Activated CD4-positive, alpha-beta T cell treated with anti-CD3 and anti-CD28 coated beads, Interleukin-2, amount 50 U/mL, for 1 hour (primary cell): ENCODE results near the gene CTXN2.

ENCODE experiments used
- DNase-seq: peaks from one replicate; pipeline ENCODE4 v3.0.0-alpha.2; 2020

The CTXN2 gene

DNA sequence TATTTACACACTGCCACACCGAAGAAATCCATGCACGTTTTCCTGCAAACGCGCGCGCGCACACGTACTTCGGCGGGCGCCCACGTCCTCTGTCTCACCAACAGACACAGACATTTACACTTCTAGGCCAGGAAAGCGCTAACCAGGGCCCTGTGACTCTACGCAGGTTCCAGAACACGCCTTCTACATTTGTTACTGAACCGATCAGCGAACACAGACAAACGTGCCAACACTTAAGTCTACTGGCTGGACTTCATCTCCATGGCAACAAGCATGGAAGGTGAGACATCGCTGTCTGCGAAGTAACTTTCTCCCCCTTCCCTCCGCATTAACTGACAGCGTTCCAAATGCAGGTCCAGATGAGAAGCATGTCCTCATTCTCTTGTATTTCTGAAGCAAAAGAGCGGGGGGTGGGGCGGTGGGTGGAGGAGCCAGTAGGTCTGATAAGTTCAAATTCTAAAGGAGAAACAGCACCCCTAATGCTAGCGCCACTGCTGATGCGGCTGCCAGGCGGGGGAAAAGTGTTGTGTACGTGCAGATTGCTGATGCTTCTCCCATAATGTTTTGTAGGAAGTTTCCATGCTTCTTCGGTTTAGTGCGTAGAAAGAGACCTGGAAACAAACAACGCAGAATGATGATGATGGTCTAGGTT lies at the start of gene CTXN2:
Gene CTXN2, plus strand, starts transcription at position 92 of the 652 bp plus-strand sequence. CDS start 9,636 bp downstream, outside the sequence.
- no peak for DNase-seq

- DNase-seq = no peak
These were observed 47.6 kb upstream of the CTXN2 start for GRCh38 chr15:48143856-48144255.

- no peak for DNase-seq
These were observed 46.6 kb upstream of the CTXN2 start for GRCh38 chr15:48144889-48145288.

DNA sequence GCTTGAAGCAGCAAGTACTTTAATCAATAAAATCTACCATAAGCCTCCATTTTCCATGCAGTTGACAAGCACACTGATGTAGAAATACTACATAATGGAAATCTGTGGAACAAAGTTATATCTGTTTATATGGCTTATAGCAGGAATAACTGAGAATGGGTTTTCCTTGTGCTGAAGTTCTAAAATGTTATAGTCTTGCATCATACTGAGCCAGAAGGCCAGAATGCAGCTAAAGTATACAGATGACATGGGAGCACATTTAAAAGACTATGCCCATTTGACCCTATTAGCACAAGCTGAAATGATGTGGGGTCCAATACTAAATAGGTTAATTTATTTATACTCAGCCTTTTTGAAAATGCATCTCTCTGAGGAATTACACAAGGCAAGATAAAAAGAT lies 45.5 kb upstream of the CTXN2 start:
- no peak for DNase-seq

DNA sequence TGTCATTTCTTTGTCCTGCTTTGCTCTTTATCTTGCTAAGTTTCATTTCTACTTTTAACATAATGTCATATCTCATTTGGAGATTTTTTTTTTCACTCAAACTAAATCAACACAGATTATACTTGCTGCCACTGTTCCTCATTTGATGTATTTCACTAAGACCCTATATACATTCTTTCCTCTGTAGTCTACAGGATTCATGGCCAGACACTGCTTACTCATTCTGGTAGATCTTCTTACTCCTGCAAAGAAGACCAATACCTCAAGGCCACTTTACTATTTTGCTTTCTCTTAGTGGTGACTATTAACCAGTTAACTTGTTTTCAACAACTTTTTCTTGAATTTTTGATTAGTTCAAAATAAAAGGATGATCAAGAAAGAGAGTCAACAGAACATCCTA lies 44.1 kb upstream of the CTXN2 start:
- DNase-seq = no peak

- no peak for DNase-seq
These were observed 41.6 kb upstream of the CTXN2 start for GRCh38 chr15:48149858-48150257.

DNA sequence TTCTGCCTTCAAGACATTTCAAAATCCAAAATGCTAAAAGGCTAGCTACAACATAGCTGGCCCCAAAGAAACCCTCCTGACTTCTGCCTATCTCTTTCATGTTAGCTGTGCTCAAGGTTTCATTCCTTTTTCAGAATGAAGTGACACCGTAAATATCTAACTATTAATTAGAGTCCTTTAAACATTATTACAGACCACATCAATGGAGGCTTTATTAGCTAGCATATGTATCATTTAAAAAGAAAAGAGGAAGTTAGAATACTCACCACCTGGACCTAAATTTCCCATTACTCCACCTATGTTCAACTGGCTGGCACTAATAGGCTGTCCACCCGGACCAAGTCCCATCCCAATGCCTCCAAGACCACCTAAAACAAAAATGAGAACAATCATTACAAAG lies 37.9 kb upstream of the CTXN2 start:
- DNase-seq = no peak

GRCh38 chr15:48168616-48169015 lies 22.8 kb upstream of the CTXN2 start:
- no peak for DNase-seq

- DNase-seq = no peak
These were observed 20.5 kb upstream of the CTXN2 start for GRCh38 chr15:48170981-48171380.

GRCh38 chr15:48175126-48175525 lies 16.3 kb upstream of the CTXN2 start:
- DNase-seq = no peak

GRCh38 chr15:48176112-48176511 lies 15.4 kb upstream of the CTXN2 start:
- DNase-seq = no peak

DNA sequence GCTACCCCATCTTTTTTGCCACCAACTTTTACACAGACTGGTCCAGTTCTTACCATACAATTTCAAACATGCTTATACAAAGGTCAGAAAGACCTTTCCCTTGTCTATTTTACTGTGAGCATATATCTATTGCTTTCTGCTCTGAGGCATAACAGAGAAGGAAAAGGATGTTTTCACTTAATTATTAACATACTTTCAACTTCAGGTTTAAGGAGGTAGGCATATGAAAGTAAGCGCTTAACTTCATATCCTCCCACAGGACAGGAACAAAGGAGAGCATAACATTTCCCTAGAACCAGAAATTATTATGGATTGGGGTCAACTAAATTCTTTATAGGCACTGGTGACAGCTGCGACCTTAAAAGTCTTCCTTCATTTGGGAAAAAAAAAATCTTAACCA lies 14.5 kb upstream of the CTXN2 start:
- DNase-seq = no peak

- no peak for DNase-seq
These were observed 14.1 kb upstream of the CTXN2 start for GRCh38 chr15:48177383-48177765.

DNA sequence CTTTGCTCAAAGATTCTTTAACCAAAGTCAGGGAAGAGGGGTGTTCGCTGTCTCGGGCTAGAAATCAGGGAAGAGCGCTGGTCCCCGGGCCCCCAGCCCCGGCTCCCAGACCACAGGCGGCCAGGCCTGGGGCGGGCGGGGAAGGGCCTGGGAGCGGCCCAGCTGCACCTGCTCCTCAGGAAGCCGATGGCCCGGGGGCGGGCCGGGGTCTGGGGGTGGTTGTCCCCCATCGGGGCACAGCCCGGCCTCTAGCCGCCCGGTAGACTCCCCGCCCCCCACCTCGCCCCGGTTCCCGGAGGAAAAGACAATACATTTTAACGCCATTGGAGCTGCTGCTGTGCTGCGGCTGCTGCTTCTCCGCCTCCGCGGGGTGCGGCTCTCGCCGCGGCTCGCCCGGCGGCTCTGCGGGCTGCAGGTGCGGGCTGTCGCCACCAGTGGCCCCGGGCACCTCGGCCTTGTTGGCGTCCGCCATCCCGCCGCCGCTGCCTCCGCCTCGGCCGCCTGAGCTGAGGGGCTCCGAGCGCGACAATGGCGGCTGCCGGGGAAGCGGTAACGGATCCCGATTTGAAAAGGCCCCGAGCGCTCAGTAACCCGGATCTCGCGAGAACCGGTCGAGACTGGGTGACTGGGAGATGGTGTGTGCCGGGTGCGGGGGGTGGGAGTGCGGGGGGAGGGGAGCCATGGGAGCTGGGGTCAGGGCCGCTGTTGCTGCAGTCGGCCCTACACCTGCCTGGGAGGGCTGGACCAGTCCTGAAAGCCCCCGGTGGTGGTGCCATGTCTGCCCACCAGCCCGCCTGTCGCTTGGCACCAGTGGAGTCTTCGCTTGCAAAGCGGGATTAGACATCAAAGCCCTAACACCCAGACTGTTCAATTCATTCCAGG lies 13.5 kb upstream of the CTXN2 start, which contains the start of gene MYEF2:
Gene MYEF2, minus strand, starts transcription at position 530 of the 882 bp plus-strand sequence. Its CDS starts 58 bp downstream, at position 472.
- peak; percentile 56 for DNase-seq

- no peak for DNase-seq
These were observed 12.9 kb upstream of the CTXN2 start for GRCh38 chr15:48178648-48178931.

GRCh38 chr15:48182749-48183148 lies 8.7 kb upstream of the CTXN2 start:
- no peak for DNase-seq

- DNase-seq = no peak
These were observed 5.9 kb upstream of the CTXN2 start for GRCh38 chr15:48185529-48185928.

DNA sequence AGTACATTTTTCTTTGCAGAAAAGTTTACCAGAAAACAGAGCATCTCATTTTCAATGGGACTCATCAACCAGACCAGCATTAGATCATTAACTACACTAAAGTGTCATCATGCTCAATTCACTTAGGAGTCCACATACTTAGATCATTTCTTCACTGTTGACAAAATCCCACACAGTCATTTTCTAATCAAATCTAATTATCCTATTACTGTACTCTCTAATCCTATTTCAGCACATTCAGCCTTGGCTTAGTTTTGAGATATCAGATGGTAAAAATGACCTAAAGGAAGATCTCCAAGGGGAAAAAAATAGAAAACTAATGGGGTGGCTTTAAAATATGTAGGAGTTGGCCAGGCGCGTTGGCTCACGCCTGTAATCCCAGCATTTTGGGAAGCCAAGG lies 5.2 kb upstream of the CTXN2 start:
- no peak for DNase-seq

GRCh38 chr15:48190932-48191573 lies 412 bp upstream of the CTXN2 start:
- peak; percentile 25 for DNase-seq

- DNase-seq = no peak
These were observed 10.6 kb downstream of the CTXN2 start for GRCh38 chr15:48202068-48202467.

DNA sequence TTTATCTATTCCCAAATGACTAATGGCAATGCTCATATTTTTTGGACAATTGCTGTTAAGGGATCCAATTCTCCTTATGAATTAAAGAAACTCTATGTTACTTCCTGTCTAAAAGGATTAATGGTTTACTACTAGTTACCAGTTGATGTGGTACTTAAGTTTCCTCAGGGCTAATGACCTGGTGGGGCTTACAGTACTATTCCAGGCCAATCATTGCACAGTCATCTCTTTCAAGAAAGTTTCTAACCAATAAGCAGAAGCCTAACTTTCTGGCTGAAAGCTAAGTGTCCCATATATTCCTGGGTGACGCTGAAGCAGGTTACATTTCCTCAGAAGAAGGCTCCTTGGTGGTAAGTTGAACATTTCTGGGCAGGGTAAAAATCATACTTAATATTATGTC lies 14.5 kb downstream of the CTXN2 start, which contains the start of gene SLC12A1:
Gene SLC12A1, plus strand, starts transcription at position 322 of the 400 bp plus-strand sequence. CDS start 1,418 bp downstream, outside the sequence.
- no peak for DNase-seq

- no peak for DNase-seq
These were observed 29.8 kb downstream of the CTXN2 start for GRCh38 chr15:48221261-48221660.

DNA sequence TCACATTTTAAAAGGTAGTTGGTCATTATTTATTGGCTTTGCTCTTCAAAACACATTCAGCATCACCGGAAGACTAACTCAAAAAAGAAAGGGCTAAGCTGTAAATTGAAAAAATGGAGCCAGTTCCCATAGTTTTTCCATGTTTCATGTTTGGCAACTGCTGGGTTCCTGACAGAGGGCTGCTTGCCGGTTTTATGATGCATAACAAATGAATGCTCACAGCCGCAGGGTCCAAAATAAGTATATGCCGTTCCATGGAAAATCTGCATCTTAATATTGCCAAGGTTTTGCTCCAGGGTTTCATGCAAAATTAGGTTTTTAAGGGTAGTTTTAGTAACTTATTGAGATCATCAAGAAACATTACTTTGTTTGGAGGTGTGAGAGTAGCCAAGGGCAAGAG lies 30.4 kb downstream of the CTXN2 start:
- DNase-seq = no peak

DNA sequence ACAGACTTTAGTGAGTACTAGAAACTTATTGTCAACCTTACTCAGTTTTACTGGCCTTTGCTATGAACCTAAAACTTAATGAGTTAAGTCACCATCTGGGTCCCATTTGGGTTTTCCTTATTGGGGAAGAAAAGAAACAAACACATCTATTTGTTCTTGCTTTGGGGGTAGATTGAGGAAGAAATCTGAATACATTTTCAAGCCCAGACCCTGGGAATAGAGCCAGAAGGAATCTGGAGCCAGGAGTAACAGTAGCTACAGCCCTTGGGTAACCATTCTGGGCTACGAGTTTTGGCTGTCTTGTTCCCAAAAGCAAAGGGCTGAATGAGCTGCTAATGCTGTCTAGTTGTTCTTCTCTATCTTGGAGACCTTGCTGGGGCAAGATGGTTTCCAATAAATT lies 31.2 kb downstream of the CTXN2 start:
- no peak for DNase-seq
